Measurements from ENCODE around the gene ZNF407. TPM values are rescaled to one million over a fixed set of nuclear protein-coding genes. Genes with fewer than 3 reads are reported as not detected.

ZNF407 gene
- total and polyA plus RNA-seq, 2 of the 13 experiments (the other 11 are each of a cell fraction or from before 2014, with no cell fraction given): 2.3 to 8.7 TPM

GRCh38 chr18:74734013-74734444 is 136.4 kb downstream of the ZNF407 start (continued):
- TF ChIP-seq, protein P1, sequence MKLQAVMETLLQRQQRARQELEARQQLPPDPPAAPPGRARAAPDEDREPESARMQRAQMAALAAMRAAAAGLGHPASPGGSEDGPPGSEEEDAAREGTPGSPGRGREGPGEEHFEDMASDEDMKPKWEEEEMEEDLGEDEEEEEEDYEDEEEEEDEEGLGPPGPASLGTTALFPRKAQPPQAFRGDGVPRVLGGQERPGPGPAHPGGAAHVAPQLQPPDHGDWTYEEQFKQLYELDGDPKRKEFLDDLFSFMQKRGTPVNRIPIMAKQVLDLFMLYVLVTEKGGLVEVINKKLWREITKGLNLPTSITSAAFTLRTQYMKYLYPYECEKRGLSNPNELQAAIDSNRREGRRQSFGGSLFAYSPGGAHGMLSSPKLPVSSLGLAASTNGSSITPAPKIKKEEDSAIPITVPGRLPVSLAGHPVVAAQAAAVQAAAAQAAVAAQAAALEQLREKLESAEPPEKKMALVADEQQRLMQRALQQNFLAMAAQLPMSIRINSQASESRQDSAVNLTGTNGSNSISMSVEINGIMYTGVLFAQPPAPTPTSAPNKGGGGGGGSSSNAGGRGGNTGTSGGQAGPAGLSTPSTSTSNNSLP (IDR thresholded peaks at IDR 0.05; ENCODE audit: low read depth, low read length): peak; percentile 48
- no peak for TF ChIP-seq SNAI1 (CRISPR knock-in tag; IDR thresholded peaks at IDR 0.05; ENCODE audit: borderline replicate concordance)
- no peak for TF ChIP-seq ZNF652 (CRISPR knock-in tag; IDR thresholded peaks at IDR 0.05; ENCODE audit: borderline replicate concordance, low read depth)
- no peak for TF ChIP-seq FOXM1 (CRISPR knock-in tag; IDR thresholded peaks at IDR 0.05)
- no peak for TF ChIP-seq KLF11 (CRISPR knock-in tag; IDR thresholded peaks at IDR 0.05)
- no peak for TF ChIP-seq ZNF740 (CRISPR knock-in tag; IDR thresholded peaks at IDR 0.05)
- TF ChIP-seq HMGA1 (CRISPR knock-in tag; conservative IDR thresholded peaks at IDR 0.05): no peak
- TF ChIP-seq TBP (CRISPR knock-in tag; IDR thresholded peaks at IDR 0.05): no peak
- TF ChIP-seq, protein P2, sequence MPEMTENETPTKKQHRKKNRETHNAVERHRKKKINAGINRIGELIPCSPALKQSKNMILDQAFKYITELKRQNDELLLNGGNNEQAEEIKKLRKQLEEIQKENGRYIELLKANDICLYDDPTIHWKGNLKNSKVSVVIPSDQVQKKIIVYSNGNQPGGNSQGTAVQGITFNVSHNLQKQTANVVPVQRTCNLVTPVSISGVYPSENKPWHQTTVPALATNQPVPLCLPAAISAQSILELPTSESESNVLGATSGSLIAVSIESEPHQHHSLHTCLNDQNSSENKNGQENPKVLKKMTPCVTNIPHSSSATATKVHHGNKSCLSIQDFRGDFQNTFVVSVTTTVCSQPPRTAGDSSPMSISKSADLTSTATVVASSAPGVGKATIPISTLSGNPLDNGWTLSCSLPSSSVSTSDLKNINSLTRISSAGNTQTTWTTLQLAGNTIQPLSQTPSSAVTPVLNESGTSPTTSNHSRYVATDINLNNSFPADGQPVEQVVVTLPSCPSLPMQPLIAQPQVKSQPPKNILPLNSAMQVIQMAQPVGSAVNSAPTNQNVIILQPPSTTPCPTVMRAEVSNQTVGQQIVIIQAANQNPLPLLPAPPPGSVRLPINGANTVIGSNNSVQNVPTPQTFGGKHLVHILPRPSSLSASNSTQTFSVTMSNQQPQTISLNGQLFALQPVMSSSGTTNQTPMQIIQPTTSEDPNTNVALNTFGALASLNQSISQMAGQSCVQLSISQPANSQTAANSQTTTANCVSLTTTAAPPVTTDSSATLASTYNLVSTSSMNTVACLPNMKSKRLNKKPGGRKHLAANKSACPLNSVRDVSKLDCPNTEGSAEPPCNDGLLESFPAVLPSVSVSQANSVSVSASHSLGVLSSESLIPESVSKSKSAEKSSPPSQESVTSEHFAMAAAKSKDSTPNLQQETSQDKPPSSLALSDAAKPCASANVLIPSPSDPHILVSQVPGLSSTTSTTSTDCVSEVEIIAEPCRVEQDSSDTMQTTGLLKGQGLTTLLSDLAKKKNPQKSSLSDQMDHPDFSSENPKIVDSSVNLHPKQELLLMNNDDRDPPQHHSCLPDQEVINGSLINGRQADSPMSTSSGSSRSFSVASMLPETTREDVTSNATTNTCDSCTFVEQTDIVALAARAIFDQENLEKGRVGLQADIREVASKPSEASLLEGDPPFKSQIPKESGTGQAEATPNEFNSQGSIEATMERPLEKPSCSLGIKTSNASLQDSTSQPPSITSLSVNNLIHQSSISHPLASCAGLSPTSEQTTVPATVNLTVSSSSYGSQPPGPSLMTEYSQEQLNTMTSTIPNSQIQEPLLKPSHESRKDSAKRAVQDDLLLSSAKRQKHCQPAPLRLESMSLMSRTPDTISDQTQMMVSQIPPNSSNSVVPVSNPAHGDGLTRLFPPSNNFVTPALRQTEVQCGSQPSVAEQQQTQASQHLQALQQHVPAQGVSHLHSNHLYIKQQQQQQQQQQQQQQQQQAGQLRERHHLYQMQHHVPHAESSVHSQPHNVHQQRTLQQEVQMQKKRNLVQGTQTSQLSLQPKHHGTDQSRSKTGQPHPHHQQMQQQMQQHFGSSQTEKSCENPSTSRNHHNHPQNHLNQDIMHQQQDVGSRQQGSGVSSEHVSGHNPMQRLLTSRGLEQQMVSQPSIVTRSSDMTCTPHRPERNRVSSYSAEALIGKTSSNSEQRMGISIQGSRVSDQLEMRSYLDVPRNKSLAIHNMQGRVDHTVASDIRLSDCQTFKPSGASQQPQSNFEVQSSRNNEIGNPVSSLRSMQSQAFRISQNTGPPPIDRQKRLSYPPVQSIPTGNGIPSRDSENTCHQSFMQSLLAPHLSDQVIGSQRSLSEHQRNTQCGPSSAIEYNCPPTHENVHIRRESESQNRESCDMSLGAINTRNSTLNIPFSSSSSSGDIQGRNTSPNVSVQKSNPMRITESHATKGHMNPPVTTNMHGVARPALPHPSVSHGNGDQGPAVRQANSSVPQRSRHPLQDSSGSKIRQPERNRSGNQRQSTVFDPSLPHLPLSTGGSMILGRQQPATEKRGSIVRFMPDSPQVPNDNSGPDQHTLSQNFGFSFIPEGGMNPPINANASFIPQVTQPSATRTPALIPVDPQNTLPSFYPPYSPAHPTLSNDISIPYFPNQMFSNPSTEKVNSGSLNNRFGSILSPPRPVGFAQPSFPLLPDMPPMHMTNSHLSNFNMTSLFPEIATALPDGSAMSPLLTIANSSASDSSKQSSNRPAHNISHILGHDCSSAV (CRISPR knock-in tag; IDR thresholded peaks at IDR 0.05; ENCODE audit: borderline replicate concordance): no peak
- TF ChIP-seq RFX3 (CRISPR knock-in tag; IDR thresholded peaks at IDR 0.05): peak; percentile 66
- TF ChIP-seq ZMYM3 (CRISPR knock-in tag; IDR thresholded peaks at IDR 0.05): no peak
- TF ChIP-seq SIN3A (IDR thresholded peaks at IDR 0.05; ENCODE audit: borderline replicate concordance, low read depth, low read length): no peak
- TF ChIP-seq, protein P3, sequence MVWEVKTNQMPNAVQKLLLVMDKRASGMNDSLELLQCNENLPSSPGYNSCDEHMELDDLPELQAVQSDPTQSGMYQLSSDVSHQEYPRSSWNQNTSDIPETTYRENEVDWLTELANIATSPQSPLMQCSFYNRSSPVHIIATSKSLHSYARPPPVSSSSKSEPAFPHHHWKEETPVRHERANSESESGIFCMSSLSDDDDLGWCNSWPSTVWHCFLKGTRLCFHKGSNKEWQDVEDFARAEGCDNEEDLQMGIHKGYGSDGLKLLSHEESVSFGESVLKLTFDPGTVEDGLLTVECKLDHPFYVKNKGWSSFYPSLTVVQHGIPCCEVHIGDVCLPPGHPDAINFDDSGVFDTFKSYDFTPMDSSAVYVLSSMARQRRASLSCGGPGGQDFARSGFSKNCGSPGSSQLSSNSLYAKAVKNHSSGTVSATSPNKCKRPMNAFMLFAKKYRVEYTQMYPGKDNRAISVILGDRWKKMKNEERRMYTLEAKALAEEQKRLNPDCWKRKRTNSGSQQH (CRISPR knock-in tag; IDR thresholded peaks at IDR 0.05; ENCODE audit: low read depth): no peak
- TF ChIP-seq ZNF564 (CRISPR knock-in tag; IDR thresholded peaks at IDR 0.05): 0 out of 2 replicates have a peak, but pooled peaks have one; percentile 38
- TF ChIP-seq ZNF275 (CRISPR knock-in tag; IDR thresholded peaks at IDR 0.05; ENCODE audit: borderline replicate concordance): no peak
- no peak for TF ChIP-seq MAF1 (CRISPR knock-in tag; IDR thresholded peaks at IDR 0.05; ENCODE audit: borderline replicate concordance)
- TF ChIP-seq SIN3B (IDR thresholded peaks at IDR 0.05; ENCODE audit: low read length): no peak
- peak; percentile 89 for TF ChIP-seq MED1 (CRISPR knock-in tag; IDR thresholded peaks at IDR 0.05)
